ENCODE data around the gene VPS51. TPM values are rescaled to one million over a fixed set of nuclear protein-coding genes. Genes with fewer than 3 reads are reported as not detected.

The VPS51 gene
- total and polyA plus RNA-seq, 9 of the 15 experiments (the other 6 are each of a cell fraction or from before 2014, with no cell fraction given), result 1.8 to 143 (median 46.8) TPM

DNA sequence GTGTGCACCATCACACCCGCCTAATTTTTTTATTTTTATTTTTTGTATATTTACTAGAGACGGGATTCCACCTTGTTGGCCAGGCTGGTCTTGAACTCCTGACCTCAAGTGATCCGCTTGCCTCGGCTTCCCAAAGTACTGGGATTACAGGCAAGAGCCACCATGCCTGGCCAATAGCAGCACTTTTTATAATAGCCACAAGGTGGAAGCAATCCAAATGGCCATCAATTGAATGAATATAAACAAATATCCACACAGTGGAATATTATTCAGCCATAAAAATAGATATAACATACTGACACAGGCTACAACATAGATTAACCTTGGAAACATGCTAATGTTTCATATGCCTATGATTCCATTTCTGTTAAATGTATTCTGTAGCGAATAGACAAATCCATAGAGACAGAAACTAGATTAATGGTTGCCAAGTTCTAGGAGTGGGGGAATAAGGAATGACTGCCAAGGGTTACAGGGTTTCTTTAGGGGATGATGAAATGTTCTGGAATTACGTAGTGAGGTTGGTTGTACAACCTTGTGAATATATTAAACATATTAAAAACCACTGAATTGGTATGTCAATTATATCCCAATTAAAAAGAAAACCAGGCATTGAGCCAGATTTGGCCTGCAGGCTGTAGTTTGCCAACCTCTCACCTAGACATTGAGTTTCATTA lies 4.8 kb downstream of the VPS51 start:
- H3K36me3 ChIP-seq (ENCODE audit: control insufficient read depth, insufficient read depth, low read length), result peaks cover 31% of the 10 kb centered on the region; the same call in 2 of the 3 replicates
- no peak for DNase-seq (ENCODE audit: extremely low read depth in 1 of 4, low spot score in 3 of 4)
- BruUV-seq (replicated peaks), result no TSS peak
- H3K9ac ChIP-seq (ENCODE audit: insufficient read depth in 1 of 2, low read depth in 2 of 2, low read length in 2 of 2), result no peak overlapping the region
- TF ChIP-seq ZNF263 (CRISPR knock-in tag; IDR thresholded peaks at IDR 0.05; ENCODE audit: borderline replicate concordance) (no peak), ZNF146 (CRISPR knock-in tag; IDR thresholded peaks at IDR 0.05; ENCODE audit: unreplicated experiment) (peak; percentile 47)
- TF ChIP-seq, protein P1, sequence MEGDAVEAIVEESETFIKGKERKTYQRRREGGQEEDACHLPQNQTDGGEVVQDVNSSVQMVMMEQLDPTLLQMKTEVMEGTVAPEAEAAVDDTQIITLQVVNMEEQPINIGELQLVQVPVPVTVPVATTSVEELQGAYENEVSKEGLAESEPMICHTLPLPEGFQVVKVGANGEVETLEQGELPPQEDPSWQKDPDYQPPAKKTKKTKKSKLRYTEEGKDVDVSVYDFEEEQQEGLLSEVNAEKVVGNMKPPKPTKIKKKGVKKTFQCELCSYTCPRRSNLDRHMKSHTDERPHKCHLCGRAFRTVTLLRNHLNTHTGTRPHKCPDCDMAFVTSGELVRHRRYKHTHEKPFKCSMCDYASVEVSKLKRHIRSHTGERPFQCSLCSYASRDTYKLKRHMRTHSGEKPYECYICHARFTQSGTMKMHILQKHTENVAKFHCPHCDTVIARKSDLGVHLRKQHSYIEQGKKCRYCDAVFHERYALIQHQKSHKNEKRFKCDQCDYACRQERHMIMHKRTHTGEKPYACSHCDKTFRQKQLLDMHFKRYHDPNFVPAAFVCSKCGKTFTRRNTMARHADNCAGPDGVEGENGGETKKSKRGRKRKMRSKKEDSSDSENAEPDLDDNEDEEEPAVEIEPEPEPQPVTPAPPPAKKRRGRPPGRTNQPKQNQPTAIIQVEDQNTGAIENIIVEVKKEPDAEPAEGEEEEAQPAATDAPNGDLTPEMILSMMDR (IDR thresholded peaks at IDR 0.05 in 2 of 3, conservative IDR thresholded peaks at IDR 0.05 in 1 of 3; ENCODE audit: insufficient read depth in 2 of 3, low read depth in 1 of 3, low read length in 3 of 3), result peak; percentile 17 to 22 (median 18); a peak in 3 of 6 replicates
- H3K4me1 ChIP-seq (replicated peaks in 1 of 2; ENCODE audit: control insufficient read depth in 2 of 2, insufficient read depth in 2 of 2, low read length in 2 of 2), result peaks cover 3 to 10% of the 10 kb centered on the region in 2 experiments; a peak in 3 of 5 replicates
- H3K4me2 ChIP-seq (ENCODE audit: insufficient read depth, low read length), result no peak overlapping the region
- FAIRE-seq, result no peak
- ChIA-PET CTCF (ENCODE audit: low intra/inter-chr PET ratio) (no interaction called here), POLR2A (interaction anchor here (0.5 to 8.4 kb wide), 4 partner anchors 10 to 279 kb away, joined by 3 to 92 read pairs (median 3); partner anchors contain the start of gene TM7SF2)
- H3K27ac ChIP-seq (ENCODE audit: extremely low read depth, low read depth, low read length), result no peak overlapping the region
- H3K4me3 ChIP-seq, result no peak overlapping the region
- peaks cover 21% of the 10 kb centered on the region for H3K79me2 ChIP-seq (ENCODE audit: control insufficient read depth, insufficient read depth, low read length)
- H3K27me3 ChIP-seq (ENCODE audit: control insufficient read depth in 2 of 2, insufficient read depth in 2 of 2, low read length in 2 of 2), result no peaks in the 10 kb centered on the region
- in situ Hi-C loops (cut with MboI), result no loop called here
- H4K20me1 ChIP-seq (replicated peaks; ENCODE audit: control insufficient read depth, insufficient read depth, low read length), result no peaks in the 10 kb centered on the region
- no peak overlapping the region for H2AFZ ChIP-seq (ENCODE audit: low read depth, low read length)
- no peak for ATAC-seq
- intact Hi-C loops (cut with micrococcal nuclease), result no loop called here
- 90% methylated on average over 6 of the region's 6 CpGs for WGBS (ENCODE audit: insufficient coverage, low coverage, missing lambda C conversion rate)
- H3K9me3 ChIP-seq (replicated peaks; ENCODE audit: control insufficient read depth, insufficient read depth, low read depth, low read length), result no peaks in the 10 kb centered on the region
- H3K9me1 ChIP-seq (ENCODE audit: control insufficient read depth, insufficient read depth, low read length), result no peaks in the 10 kb centered on the region

Measured in K562 (cell line).